ENCODE results near the gene RTP1.
"Not testable (repeated sequence)": the region's sequence is repeated elsewhere in the genome, so short reads cannot be mapped to it uniquely, and the experiment has no call there.

RTP1 gene, protein sequence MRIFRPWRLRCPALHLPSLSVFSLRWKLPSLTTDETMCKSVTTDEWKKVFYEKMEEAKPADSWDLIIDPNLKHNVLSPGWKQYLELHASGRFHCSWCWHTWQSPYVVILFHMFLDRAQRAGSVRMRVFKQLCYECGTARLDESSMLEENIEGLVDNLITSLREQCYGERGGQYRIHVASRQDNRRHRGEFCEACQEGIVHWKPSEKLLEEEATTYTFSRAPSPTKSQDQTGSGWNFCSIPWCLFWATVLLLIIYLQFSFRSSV

DNA sequence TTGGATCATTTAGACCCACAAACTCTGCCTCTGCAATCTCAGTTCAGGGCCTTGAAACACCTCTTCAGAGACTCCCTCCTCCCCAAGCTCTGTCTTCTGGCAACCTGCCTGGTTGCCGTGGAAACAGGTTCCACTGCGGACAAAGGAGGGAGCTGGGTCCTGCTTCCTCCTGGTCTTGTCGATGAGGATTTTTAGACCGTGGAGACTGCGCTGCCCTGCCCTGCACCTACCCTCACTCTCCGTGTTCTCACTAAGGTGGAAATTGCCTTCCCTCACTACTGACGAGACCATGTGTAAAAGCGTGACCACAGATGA lies at the start of gene RTP1:
TSS of gene RTP1 (plus strand) at position 152 of the 315 bp plus-strand sequence. CDS start at position 182, 30 bp downstream.
- no peak for DNase-seq (ENCODE audit: low read depth in 2 of 2, low spot score in 1 of 2)

DNA sequence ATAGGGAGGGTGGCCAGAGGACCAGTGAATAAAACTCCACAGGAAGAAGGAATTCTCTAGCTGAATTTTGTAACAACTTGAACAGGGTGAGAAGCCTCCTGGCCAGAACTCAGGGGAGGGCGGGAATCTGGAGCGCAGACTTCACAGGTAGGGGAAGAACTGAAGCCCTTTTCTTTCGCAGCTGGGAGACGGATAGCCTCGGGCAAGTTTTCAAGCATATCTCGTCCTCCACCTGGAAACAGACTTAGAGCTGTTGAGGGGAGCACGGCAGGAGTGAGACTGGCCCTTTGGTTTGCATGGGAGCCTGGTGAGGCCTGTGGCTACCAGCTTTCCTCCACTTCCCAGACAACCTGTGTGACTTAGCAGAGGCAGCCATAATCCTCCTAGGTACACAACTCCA lies 47.1 kb upstream of the RTP1 start:
- DNase-seq (ENCODE audit: low read depth in 2 of 2, low spot score in 1 of 2): no peak

DNA sequence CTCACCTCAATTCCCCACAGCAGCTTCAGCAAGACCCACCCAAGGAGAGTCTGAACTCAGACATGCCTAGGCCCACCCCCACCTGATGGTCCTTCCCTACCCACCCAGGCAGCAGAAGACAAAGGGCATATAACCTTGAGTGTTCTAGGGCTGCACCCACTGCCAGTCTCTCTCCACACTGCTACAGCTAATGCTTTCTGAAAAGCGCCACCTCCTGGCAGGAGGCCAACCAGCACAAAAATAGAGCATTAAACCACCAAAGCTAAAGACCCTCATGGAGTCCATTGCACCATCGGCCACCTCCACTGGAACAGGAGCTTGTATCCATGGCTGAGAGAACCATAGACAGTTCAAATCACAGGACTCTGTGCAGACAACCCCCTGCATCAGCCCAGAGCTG lies 46.7 kb upstream of the RTP1 start:
- peak; percentile 31 to 42 for DNase-seq (ENCODE audit: low read depth in 2 of 2, low spot score in 1 of 2)

DNA sequence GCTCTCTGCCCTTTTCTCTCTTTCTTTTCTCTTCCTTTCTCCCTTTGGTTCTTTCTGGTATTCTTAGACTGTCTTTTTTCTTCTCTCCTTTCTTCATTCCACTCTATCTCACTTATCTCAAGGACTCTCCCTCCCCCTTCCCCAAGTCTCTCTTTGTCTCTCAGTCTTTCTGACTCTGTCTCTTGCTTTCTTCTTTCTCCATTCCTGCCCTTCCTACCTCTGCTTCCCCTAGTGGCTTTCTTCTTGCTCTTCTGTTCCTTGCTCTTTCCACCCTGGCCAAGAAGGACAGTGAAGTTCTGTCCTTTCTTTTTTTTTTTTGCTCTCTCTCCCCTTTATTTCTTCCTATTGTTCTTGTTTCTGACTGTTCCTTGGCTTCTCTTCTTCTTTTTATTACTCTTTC lies 35.7 kb upstream of the RTP1 start:
- no peak for DNase-seq (ENCODE audit: low read depth in 2 of 2, low spot score in 1 of 2)

DNA sequence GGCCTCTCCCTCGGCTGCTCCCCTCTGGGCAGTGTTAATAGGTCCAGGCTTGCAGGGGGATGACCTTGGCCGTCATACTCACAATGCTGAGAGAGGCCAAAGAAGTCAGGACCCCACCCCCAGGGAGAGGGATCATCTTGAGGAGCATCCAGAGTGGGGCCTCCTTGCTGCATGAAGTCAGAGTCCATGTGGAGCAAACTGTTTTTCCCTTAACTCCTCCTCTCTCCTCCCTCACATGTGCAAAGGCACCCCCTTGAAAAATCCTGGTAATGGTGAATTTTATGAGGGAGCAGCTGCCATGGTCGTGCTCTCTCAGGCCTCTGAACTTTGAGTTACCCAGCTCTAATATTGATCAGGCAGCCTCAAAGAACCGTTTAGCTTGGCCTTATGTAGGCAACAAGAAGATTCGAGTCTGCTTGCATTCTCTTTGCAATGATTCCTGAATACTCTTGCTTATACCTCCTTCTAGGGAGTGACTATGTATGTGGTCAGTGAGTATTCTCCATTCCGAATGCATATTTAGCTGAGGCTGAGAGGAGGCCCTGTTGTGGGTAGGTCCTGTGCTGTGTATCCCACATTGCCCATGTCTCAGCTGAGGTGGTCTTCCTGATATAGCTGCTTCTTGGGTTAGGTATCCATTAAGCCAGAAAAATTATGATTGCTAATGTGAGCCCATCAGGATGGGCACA lies 34.9 kb upstream of the RTP1 start:
- no peak for DNase-seq (ENCODE audit: low read depth in 2 of 2, low spot score in 1 of 2)

DNA sequence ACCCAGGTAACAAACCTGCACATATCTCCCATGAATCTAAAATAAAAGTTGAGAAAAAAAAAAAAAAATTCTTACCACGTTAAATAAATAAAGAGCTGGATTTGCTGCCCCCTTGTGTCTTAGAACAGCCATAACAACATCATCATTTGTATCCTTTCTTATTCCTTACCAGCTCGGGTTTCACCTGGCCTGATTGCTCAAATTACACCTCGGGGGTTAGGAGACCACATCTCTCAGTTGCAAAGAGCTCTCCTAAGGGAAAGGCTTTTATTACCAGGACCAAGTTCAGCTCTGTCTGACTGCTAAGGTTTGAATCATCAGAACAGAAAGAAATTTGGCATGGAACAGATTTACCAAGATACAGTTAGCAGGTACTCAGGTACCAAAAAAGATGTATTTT lies 32.1 kb upstream of the RTP1 start:
- no peak for DNase-seq (ENCODE audit: low read depth in 2 of 2, low spot score in 1 of 2)

DNA sequence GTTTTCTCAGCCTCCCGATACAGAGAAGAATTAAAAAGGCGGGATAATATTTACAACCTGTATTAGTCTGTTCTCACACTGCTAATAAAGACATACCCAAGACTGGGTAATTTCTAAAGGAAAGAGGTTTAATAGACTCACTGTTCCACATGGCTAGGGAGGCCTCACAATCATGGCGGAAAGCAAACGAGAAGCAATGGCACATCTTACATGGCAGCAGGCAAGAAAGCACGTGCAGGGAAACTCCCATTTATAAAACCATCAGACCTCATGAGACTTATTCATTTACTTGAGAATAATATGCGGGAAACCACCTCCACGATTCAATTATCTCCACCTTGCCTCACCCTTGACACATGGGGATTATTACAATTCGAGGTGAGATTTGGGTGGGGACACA lies 30.5 kb upstream of the RTP1 start:
- no peak for DNase-seq (ENCODE audit: low read depth in 2 of 2, low spot score in 1 of 2)

DNA sequence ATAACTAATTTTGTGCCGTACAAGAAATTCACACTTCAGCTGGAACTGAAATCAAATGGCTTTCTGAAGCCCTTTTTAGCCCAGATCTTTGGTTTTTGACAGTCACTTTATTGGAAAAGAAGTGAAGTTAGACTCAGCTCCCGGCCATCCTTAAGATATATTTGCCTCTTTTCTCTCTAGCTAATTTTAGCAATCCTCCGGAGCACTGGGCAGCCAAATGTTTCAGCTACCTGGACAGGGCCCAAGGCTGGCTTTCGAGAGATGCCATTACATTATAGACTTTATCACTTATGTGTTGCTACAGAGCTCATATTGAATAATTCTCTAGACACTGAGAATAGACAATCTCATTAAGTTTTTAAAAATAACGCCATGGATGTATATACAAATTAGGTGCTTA lies 29.5 kb upstream of the RTP1 start:
- DNase-seq (ENCODE audit: low read depth in 2 of 2, low spot score in 1 of 2): no peak

DNA sequence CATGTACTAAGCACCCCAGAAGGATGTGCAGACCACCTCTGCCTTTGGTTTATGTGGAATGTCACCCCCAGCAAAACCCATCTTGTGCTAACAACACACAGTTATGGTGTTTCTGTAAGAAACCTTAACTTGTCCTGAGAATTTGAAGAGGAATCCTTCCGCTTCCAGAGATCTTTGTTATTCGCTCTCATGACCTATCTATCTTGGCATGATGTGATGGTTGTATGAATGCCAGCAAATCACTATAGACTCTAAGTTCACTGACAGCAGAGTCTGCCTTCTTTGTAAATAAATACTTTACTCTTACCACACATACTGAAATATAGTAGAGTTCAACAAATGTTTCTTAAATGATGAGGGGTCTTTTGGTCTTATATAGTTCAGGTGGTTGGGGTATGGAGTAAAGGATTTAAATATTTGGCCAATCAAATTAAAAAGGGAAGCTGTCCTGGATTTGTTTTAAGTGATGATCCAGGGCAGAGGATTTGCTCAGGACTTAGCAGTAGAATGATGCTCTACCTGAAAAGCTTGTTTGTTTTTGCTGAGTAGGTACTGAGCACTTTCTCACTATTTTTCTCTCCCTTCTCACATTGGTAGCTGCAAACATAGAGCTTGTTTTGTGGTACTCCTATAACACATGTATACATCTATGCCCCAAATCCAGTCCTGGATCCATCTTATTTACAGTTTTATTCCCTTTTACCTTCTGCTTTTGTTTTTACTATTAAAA lies 27.9 kb upstream of the RTP1 start:
- DNase-seq (ENCODE audit: low read depth in 2 of 2, low spot score in 1 of 2): no peak

DNA sequence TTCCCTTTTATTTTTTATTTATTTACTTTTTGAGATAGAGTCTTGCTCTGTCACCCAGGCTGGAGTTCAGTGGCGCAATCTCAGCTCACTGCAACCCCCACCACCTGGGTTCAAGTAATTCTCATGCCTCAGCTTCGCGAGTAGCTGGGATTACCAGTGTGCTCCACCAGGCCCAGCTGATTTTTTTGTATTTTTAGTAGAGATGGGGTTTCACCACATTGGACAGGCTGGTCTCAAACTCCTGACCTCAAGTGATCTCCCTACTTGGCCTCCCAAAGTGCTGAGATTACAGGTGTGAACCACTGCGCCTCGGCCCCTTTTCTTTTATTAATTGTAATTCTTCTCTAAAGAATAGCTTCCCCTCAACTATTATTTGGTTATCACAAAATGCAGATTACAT lies 26.4 kb upstream of the RTP1 start:
- not testable (repeated sequence) for DNase-seq (ENCODE audit: low read depth in 2 of 2, low spot score in 1 of 2)

DNA sequence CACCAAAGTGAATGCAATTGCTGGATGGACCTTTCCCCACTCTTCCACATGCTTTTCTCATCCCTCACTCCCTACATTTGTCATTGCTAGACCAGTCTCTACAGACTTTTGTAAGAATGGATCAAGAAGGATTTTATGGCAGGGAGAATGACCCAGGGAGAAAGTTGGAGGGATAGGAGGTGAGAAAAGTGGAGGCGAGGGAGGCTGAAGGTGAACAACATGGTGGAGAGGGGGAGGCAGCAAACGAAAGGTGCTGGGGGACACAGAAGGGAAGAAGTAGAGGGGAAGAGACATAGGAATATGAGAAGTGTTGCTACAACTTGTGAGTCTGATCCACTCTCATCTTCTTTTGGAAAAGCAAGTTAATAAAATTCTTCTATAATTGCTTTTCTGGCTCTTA lies 24.4 kb upstream of the RTP1 start:
- DNase-seq (ENCODE audit: low read depth in 2 of 2, low spot score in 1 of 2): no peak

DNA sequence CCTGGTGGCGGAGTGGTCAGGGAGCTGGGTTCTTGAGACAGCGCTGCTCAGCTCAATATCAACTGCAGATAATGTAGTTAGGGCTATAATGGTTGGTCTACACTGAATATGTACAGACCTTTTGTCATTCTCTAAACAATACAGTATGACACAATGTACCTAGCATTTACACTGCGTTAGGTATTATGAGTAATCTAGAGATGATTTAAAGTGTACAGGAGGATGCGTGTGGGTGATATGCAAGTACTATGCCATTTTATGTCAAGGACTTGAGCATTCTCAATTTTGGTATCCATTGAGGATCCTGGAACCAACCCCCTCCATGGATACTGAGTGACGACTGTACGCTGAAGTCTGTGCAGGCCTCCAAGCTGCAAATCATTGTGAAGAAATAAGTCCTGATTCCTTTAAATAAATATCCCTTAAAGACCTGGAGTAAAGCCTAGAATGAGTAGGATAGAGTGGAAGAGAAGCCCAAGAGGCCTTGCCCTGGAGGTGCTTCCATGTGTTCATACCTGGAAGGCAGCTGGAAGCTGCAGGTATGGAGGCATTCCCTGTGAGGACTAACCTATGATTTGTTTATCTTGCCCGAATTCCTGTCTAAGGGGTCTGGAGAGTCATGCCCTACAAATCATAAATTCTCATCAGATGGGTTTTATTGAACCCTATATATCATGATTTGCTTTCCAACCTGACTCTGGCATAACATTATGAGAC lies 15.7 kb upstream of the RTP1 start:
- DNase-seq (ENCODE audit: low read depth in 2 of 2, low spot score in 1 of 2): no peak

DNA sequence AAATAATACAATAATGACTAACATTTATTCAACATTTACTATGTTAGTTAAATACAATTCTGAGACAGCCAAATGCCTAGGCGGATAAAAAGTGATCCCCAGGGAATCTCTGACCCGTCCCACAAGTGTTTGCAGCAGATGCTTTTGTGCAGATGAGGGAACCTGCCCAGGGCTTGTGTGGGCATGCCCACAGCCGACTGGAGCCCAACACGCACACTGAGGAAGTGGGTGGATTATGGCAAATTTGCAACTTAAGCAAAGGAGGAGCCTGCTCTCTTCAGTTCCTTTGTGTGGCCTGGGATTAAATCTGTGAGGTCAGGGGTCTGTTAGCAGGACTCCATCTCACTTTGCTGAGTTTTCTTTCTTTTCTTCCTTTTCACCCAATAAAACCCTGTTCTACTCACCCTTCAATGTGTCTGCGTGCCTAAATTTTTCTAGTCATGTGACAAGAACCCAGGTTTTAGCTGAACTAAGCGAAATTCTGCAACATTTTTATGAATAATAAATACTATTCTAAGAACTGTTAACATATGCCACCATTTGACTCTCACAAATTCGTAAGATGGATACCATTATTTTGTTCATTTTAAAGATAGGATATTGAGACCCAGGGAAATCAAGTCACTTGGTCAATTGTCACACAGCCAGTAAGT lies 13.9 kb upstream of the RTP1 start:
- no peak for DNase-seq (ENCODE audit: low read depth in 2 of 2, low spot score in 1 of 2)

DNA sequence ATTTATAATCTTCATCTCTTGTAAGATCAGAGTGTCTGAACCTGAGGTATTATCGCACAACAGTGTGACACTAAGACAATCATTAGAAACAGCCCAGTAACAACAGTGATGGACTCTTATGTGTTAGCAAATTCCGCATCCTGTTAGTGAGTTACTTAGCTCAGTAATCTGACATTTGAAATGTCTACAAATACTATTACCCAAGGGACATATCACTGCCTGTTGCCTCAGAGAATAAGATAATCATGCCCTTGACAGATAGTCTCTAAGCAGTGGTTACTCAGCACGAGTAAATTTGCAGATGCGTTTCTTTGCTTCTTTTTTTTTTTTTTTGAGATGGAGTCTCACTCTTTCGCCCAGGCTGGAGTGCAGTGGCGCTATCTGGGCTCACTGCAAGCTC lies 13.4 kb upstream of the RTP1 start:
- no peak for DNase-seq (ENCODE audit: low read depth in 2 of 2, low spot score in 1 of 2)

DNA sequence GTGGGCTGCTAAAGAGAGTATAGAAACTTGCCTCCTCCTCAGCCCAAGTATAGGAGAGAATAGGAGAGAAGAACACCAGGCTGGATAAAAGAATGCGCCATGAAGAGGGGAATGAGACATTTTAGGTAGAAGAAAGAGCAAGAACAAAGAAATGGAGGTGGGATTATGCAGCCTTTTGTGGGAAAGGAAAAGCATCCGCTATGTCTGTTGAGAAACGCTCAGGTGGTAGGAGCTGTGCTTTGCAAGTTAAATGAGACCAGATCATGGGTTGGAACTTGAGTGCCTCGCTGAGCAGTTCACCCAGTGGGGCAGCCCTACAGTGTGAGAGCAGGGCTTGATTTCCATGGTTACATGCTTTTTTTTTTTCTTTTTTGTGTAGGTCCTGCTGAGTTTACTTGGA lies 11.5 kb upstream of the RTP1 start:
- DNase-seq (ENCODE audit: low read depth in 2 of 2, low spot score in 1 of 2): no peak

DNA sequence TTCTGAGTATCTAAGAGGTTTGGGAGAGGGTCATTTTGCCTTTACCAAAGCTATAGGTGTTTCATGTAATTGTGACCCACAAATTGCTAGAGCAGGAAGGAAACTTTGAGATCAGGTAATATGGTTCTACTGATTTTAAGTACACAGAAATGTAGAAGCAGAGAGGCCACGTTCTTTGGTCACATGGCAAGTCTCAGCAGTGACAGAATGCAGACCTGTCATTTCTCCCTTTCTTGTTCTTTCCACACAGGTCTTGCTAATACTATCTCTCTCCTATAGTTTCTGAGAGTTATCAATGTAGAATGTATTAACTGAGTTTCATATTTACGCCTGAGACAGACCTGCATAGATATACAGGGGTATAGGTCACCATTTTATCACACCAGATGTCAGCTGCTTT lies 10.9 kb upstream of the RTP1 start:
- DNase-seq (ENCODE audit: low read depth in 2 of 2, low spot score in 1 of 2): no peak

DNA sequence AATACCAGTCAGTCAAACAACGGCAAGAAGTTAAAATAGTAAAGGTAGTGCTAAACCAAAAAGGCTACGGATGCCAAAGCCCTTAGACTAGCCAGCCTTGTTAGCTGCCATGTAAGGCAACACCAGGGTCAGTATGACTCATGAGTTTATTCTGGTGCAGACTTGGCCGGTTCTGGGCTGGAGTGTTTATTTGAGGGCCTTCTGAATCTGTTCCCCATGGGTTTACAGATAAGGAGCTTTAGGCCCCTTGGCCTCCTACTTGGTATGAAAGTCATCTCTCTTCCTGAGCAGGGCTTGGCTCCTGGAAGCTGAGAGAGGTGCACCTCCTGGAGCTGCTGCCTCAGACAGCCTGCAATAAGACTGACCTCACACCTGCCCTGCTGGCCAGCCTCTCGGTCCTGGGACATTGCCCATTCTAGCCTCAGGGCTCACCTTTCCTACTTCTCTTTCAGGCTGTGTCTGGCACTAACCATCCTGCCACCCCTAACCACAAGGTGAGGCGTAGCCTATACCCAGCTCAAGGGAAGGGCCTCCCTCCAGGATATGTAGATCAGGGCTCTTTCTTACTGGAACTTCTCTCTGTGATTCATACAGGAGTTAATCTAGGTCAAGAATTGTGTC lies 10.4 kb upstream of the RTP1 start:
- no peak for DNase-seq (ENCODE audit: low read depth in 2 of 2, low spot score in 1 of 2)

DNA sequence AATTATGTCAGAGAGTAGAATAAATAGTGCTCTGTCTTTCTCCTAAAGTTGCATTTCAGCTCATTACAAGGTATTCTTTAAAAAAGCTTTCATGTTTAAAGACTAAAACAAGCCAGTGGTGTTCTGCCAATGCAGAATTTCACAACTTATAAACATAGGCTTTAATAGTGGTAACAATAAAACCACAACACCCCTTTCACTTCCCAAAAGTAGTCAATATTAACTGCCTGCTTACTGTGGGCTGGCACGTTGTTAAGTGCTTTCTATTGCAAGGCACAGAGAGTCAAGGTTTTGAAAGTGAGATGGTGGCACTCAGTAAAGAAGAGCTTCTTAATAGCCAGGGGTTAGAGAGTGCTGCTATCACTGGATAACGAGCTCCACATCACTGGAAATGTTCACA lies 8.4 kb upstream of the RTP1 start:
- DNase-seq (ENCODE audit: low read depth in 2 of 2, low spot score in 1 of 2): no peak

DNA sequence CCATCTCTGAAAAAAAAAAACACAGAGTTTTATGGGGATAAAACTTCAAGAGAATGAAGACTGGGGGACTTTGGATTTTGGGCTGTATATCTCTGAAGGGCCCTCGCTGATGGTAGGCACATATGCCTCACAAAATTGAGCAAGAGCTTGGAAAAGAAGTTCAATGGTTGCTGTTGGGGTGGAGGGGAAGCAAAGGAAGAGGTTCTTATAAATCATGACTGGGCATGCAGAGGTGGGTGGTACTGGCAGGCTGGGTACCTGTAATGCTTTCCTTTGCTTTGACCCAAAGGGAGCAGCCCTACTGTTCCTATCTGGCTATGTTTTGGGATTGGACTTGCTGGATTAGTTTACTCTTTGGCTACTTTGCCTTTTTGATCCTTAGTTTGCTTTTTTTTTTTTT lies 6.0 kb upstream of the RTP1 start:
- DNase-seq (ENCODE audit: low read depth in 2 of 2, low spot score in 1 of 2): no peak

DNA sequence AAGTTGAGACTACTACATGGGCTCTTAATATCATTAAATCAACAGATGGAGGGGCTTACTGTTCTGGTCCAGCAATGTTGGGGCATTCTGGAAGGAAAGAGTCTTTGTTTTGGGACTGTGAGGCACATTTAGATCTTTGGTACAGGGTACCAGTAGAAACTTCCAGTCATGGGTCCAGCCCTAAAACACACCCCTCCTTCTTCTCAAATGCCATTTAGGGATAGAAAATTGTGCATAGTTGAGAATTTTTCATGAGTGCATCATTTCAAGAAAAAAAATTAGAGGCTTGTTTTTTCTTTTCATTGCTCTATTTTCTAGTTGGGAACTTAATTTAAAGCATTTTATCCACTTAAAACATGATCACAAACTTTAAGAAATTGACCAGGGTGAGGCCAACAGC lies 4.1 kb upstream of the RTP1 start:
- no peak for DNase-seq (ENCODE audit: low read depth in 2 of 2, low spot score in 1 of 2)
